ENCODE data around the gene PADI1.
"Not testable (repeated sequence)": the region's sequence is repeated elsewhere in the genome, so short reads cannot be mapped to it uniquely, and the experiment has no call there.

DNA sequence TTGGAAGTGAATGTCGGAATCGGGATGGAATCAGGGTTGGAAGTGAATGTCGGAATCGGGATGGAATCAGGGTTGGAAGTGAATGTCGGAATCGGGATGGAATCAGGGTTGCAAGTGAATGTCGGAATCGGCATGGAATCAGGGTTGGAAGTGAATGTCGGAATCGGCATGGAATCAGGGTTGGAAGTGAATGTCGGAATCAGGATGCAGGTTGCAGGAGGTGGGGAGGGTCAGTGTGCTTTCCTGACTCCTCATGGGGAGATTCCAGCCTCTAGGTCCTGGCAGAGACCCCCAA is 36.8 kb downstream of the PADI1 start:
- TF ChIP-seq, protein P1, sequence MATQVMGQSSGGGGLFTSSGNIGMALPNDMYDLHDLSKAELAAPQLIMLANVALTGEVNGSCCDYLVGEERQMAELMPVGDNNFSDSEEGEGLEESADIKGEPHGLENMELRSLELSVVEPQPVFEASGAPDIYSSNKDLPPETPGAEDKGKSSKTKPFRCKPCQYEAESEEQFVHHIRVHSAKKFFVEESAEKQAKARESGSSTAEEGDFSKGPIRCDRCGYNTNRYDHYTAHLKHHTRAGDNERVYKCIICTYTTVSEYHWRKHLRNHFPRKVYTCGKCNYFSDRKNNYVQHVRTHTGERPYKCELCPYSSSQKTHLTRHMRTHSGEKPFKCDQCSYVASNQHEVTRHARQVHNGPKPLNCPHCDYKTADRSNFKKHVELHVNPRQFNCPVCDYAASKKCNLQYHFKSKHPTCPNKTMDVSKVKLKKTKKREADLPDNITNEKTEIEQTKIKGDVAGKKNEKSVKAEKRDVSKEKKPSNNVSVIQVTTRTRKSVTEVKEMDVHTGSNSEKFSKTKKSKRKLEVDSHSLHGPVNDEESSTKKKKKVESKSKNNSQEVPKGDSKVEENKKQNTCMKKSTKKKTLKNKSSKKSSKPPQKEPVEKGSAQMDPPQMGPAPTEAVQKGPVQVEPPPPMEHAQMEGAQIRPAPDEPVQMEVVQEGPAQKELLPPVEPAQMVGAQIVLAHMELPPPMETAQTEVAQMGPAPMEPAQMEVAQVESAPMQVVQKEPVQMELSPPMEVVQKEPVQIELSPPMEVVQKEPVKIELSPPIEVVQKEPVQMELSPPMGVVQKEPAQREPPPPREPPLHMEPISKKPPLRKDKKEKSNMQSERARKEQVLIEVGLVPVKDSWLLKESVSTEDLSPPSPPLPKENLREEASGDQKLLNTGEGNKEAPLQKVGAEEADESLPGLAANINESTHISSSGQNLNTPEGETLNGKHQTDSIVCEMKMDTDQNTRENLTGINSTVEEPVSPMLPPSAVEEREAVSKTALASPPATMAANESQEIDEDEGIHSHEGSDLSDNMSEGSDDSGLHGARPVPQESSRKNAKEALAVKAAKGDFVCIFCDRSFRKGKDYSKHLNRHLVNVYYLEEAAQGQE (IDR thresholded peaks at IDR 0.05): not testable (repeated sequence)
- TF ChIP-seq, protein P2, sequence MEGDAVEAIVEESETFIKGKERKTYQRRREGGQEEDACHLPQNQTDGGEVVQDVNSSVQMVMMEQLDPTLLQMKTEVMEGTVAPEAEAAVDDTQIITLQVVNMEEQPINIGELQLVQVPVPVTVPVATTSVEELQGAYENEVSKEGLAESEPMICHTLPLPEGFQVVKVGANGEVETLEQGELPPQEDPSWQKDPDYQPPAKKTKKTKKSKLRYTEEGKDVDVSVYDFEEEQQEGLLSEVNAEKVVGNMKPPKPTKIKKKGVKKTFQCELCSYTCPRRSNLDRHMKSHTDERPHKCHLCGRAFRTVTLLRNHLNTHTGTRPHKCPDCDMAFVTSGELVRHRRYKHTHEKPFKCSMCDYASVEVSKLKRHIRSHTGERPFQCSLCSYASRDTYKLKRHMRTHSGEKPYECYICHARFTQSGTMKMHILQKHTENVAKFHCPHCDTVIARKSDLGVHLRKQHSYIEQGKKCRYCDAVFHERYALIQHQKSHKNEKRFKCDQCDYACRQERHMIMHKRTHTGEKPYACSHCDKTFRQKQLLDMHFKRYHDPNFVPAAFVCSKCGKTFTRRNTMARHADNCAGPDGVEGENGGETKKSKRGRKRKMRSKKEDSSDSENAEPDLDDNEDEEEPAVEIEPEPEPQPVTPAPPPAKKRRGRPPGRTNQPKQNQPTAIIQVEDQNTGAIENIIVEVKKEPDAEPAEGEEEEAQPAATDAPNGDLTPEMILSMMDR (IDR thresholded peaks at IDR 0.05; ENCODE audit: low read depth, low read length, missing input control): not testable (repeated sequence)
- TF ChIP-seq TAF1 (conservative IDR thresholded peaks at IDR 0.05); RAD21 (IDR thresholded peaks at IDR 0.05); SP1 (IDR thresholded peaks at IDR 0.05); FOXA1 (IDR thresholded peaks at IDR 0.05); GABPA (IDR thresholded peaks at IDR 0.05 in 1 of 2, conservative IDR thresholded peaks at IDR 0.05 in 1 of 2); EGR1 (IDR thresholded peaks at IDR 0.05; ENCODE audit: low read depth in 2 of 2): not testable (repeated sequence)
- TF ChIP-seq, protein P3, sequence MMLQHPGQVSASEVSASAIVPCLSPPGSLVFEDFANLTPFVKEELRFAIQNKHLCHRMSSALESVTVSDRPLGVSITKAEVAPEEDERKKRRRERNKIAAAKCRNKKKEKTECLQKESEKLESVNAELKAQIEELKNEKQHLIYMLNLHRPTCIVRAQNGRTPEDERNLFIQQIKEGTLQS (IDR thresholded peaks at IDR 0.05): not testable (repeated sequence)
- TF ChIP-seq, protein P4, sequence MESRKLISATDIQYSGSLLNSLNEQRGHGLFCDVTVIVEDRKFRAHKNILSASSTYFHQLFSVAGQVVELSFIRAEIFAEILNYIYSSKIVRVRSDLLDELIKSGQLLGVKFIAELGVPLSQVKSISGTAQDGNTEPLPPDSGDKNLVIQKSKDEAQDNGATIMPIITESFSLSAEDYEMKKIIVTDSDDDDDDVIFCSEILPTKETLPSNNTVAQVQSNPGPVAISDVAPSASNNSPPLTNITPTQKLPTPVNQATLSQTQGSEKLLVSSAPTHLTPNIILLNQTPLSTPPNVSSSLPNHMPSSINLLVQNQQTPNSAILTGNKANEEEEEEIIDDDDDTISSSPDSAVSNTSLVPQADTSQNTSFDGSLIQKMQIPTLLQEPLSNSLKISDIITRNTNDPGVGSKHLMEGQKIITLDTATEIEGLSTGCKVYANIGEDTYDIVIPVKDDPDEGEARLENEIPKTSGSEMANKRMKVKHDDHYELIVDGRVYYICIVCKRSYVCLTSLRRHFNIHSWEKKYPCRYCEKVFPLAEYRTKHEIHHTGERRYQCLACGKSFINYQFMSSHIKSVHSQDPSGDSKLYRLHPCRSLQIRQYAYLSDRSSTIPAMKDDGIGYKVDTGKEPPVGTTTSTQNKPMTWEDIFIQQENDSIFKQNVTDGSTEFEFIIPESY (IDR thresholded peaks at IDR 0.05): not testable (repeated sequence)
- TF ChIP-seq, protein P5, sequence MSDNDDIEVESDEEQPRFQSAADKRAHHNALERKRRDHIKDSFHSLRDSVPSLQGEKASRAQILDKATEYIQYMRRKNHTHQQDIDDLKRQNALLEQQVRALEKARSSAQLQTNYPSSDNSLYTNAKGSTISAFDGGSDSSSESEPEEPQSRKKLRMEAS (IDR thresholded peaks at IDR 0.05): not testable (repeated sequence)

All from liver (tissue), 3 donors.